ENCODE measurements around the gene AP2B1. TPM values are rescaled to one million over a fixed set of nuclear protein-coding genes. Genes with fewer than 3 reads are reported as not detected.

AP2B1 gene
- total RNA-seq, 2 experiments from 2014 or later = 157 to 161 TPM

GRCh38 chr17:35723735-35724134, 136.6 kb downstream of the AP2B1 start:
- CTCF ChIA-PET = interaction anchor here (1.0 to 3.0 kb wide), 5 partner anchors 10 to 85 kb away, joined by 3 to 13 read pairs (median 3); partner anchors contain the start of gene TAF15

GRCh38 chr17:35725058-35725457, 137.9 kb downstream of the AP2B1 start:
- Mint-ChIP-seq H3K4me3 (no peak overlapping the region), H3K36me3 (ENCODE audit: low read depth) (peaks cover 22% of the 10 kb centered on the region), H3K9me3 (no peaks in the 10 kb centered on the region), H3K27me3 (no peaks in the 10 kb centered on the region), H3K4me1 (ENCODE audit: low read depth) (peaks cover 2% of the 10 kb centered on the region), H3K27ac (no peak overlapping the region)
- ChIA-PET POLR2A (no interaction called here), CTCF (interaction anchor here (1.0 to 5.7 kb wide), 2 partner anchors 23 to 40 kb away, joined by 4 to 24 read pairs; no protein-coding TSS in a partner anchor)
- intact Hi-C loops (cut with micrococcal nuclease) = no loop called here
- no peak for TF ChIP-seq CTCF (IDR thresholded peaks at IDR 0.05)
- ATAC-seq = no peak
- no peak for DNase-seq

More at GRCh38 chr17:35723735-35724134, 136.6 kb downstream of the AP2B1 start:
- H3K4me3 Mint-ChIP-seq = no peak overlapping the region
- H3K27me3 Mint-ChIP-seq = no peaks in the 10 kb centered on the region
- H3K9me3 Mint-ChIP-seq = no peaks in the 10 kb centered on the region
- ATAC-seq = no peak
- H3K4me1 Mint-ChIP-seq (ENCODE audit: low read depth) = no peaks in the 10 kb centered on the region
- no peak for DNase-seq
- no peak for TF ChIP-seq CTCF (IDR thresholded peaks at IDR 0.05)
- H3K27ac Mint-ChIP-seq = peak overlapping the region; percentile 3
- intact Hi-C loops (cut with micrococcal nuclease) = no loop called here
- H3K36me3 Mint-ChIP-seq (ENCODE audit: low read depth) = peaks cover 29% of the 10 kb centered on the region
- POLR2A ChIA-PET = interaction anchor here (0.9 kb wide), 1 partner anchor 9 kb away, joined by 3 read pairs; no protein-coding TSS in a partner anchor

GRCh38 chr17:35725802-35726126, 138.6 kb downstream of the AP2B1 start:
- H3K9me3 Mint-ChIP-seq = no peaks in the 10 kb centered on the region
- H3K27ac Mint-ChIP-seq = no peak overlapping the region
- ATAC-seq (no peak), DNase-seq (no peak)
- no peak overlapping the region for H3K4me3 Mint-ChIP-seq
- peaks cover 21% of the 10 kb centered on the region for H3K36me3 Mint-ChIP-seq (ENCODE audit: low read depth)
- ChIA-PET CTCF (interaction anchor here (5.7 kb wide), 1 partner anchor 22 kb away, joined by 24 read pairs; no protein-coding TSS in a partner anchor), POLR2A (no interaction called here)
- TF ChIP-seq CTCF (IDR thresholded peaks at IDR 0.05) = no peak
- intact Hi-C loops (cut with micrococcal nuclease) = no loop called here
- H3K4me1 Mint-ChIP-seq (ENCODE audit: low read depth) = peaks cover 7% of the 10 kb centered on the region
- no peaks in the 10 kb centered on the region for H3K27me3 Mint-ChIP-seq

GRCh38 chr17:35726127-35726952, 139.2 kb downstream of the AP2B1 start:
- no peak for DNase-seq
- H3K9me3 Mint-ChIP-seq = no peaks in the 10 kb centered on the region
- H3K4me1 Mint-ChIP-seq (ENCODE audit: low read depth) = peaks cover 11% of the 10 kb centered on the region
- no peak overlapping the region for H3K27ac Mint-ChIP-seq
- no peak for TF ChIP-seq CTCF (IDR thresholded peaks at IDR 0.05)
- no peak overlapping the region for H3K4me3 Mint-ChIP-seq
- ATAC-seq = no peak
- intact Hi-C loops (cut with micrococcal nuclease) = no loop called here
- no peaks in the 10 kb centered on the region for H3K27me3 Mint-ChIP-seq
- POLR2A ChIA-PET = no interaction called here
- peaks cover 21% of the 10 kb centered on the region for H3K36me3 Mint-ChIP-seq (ENCODE audit: low read depth)
- CTCF ChIA-PET = interaction anchor here (1.0 to 5.7 kb wide), 3 partner anchors 21 to 113 kb away, joined by 3 to 24 read pairs (median 4); no protein-coding TSS in a partner anchor

- Mint-ChIP-seq H3K4me1 (ENCODE audit: low read depth) (peaks cover 11% of the 10 kb centered on the region), H3K36me3 (ENCODE audit: low read depth) (peaks cover 21% of the 10 kb centered on the region), H3K27ac (no peak overlapping the region), H3K9me3 (no peaks in the 10 kb centered on the region), H3K27me3 (no peaks in the 10 kb centered on the region), H3K4me3 (no peak overlapping the region)
- no peak for ATAC-seq
- POLR2A ChIA-PET = interaction anchor here (0.6 to 1.2 kb wide), 3 partner anchors 11 to 787 kb away, joined by 3 read pairs; no protein-coding TSS in a partner anchor
- intact Hi-C loops (cut with micrococcal nuclease) = no loop called here
- CTCF ChIA-PET = interaction anchor here (1.0 to 5.7 kb wide), 3 partner anchors 21 to 114 kb away, joined by 3 to 24 read pairs (median 4); no protein-coding TSS in a partner anchor
- DNase-seq = no peak
- no peak for TF ChIP-seq CTCF (IDR thresholded peaks at IDR 0.05)
These were observed 139.9 kb downstream of the AP2B1 start for GRCh38 chr17:35726953-35727460.
